ENCODE results near the gene PPP1R13B. TPM values are rescaled to one million over a fixed set of nuclear protein-coding genes. Genes with fewer than 3 reads are reported as not detected.

Gene PPP1R13B
- 100 to 1,000 TPM in 2 of 10 donors, 10 to 100 TPM in 8; 64.8 to 124 (median 77.0) TPM for total RNA-seq
- polyA plus RNA-seq: 10 to 100 TPM; 21.6 to 70.2 TPM
- long read RNA-seq, donor 1, transcript PPP1R13B-213 (5 exons, 970 nt): major isoform, 8 of 39 reads
- long read RNA-seq, donor 1, partial matches to known transcripts: 7 of 39 reads
- long read RNA-seq, donor 1, other reads (novel, unspliced or antisense): 21 of 39 reads
- long read RNA-seq, donor 2, transcript PPP1R13B-213 (5 exons, 970 nt): major isoform, 9 of 29 reads
- long read RNA-seq, donor 2, partial matches to known transcripts: 3 of 29 reads
- long read RNA-seq, donor 2, other reads (novel, unspliced or antisense): 16 of 29 reads
- long read RNA-seq, donor 3, transcript PPP1R13B-213 (5 exons, 970 nt): major isoform, 14 of 38 reads
- long read RNA-seq, donor 3, partial matches to known transcripts: 10 of 38 reads
- long read RNA-seq, donor 3, other reads (novel, unspliced or antisense): 12 of 38 reads

DNA sequence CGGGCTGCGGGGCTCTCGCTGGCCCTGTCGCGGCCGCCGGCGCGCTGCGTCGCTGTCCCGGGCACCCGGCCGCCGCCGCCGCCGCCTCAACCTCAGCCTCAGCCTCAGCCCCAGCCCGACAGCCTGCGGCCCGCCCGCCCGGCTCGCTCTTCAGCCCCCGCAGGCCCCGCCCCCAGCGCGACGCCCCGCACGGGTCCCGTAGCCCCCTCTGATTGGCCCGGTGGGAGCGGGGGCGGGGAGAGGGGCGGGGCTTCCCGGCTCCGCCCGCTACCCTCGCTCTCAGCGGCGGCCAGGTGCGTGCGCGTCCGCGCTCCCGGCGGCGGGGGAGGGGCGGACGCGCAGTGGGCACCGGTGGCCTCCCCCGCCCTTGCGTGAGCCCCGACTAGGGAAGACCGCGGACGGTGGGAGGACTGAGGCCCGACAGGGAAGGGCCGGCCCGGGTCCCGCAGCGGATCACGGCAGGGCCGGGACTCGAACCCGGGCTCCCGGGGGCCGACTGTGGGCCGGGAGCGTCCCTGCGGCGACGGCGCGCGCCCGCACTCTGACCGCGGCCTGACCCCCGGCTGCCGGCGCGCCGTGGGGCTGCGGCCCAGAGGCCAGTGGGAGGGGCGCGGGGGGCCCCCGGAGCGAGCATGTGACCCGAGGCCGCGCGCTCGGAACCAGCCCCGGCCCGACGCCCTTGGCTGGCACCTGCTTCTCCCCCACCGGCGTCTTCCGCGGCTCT lies at the start of gene PPP1R13B:
TSS of gene PPP1R13B (minus strand) at position 125 of the 724 bp plus-strand sequence. CDS start 268 bp downstream, outside the sequence.
- peaks cover 0 to 16% (median 0%) of the 10 kb centered on the region in 9 donors for H3K36me3 ChIP-seq
- peak; percentile 93 to 97 for DNase-seq
- no peaks in the 10 kb centered on the region for H3K9me3 ChIP-seq
- ATAC-seq: peak; percentile 93 to 98 (median 96)
- WGBS, 2 donors: 1% methylated on average over 68 to 100 of the region's 104 CpGs
- intact Hi-C loops (cut with DNase I): loop anchor here in 4 of 10 donors (1.0 to 10.0 kb wide), 6 partner anchors 27 to 793 kb away; partner anchors contain the start of gene CDC42BPB (in 1 of the 4)
- TF ChIP-seq, protein P1, sequence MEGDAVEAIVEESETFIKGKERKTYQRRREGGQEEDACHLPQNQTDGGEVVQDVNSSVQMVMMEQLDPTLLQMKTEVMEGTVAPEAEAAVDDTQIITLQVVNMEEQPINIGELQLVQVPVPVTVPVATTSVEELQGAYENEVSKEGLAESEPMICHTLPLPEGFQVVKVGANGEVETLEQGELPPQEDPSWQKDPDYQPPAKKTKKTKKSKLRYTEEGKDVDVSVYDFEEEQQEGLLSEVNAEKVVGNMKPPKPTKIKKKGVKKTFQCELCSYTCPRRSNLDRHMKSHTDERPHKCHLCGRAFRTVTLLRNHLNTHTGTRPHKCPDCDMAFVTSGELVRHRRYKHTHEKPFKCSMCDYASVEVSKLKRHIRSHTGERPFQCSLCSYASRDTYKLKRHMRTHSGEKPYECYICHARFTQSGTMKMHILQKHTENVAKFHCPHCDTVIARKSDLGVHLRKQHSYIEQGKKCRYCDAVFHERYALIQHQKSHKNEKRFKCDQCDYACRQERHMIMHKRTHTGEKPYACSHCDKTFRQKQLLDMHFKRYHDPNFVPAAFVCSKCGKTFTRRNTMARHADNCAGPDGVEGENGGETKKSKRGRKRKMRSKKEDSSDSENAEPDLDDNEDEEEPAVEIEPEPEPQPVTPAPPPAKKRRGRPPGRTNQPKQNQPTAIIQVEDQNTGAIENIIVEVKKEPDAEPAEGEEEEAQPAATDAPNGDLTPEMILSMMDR (IDR thresholded peaks at IDR 0.05): no peak
- H3K27me3 ChIP-seq: peaks cover 0 to 34% (median 0%) of the 10 kb centered on the region in 7 donors
- H3K4me1 ChIP-seq: peaks cover 3 to 51% (median 26%) of the 10 kb centered on the region in 9 donors
- H3K4me3 ChIP-seq: peak within 1 kb of the TSS; percentile 71 to 93 (median 82)
- H3K27ac ChIP-seq: peak within 1 kb of the TSS; percentile 63 to 95 (median 92)

GRCh38 chr14:103896578-103896977 lies 49.2 kb upstream of the PPP1R13B start:
- TF ChIP-seq, protein P1 (IDR thresholded peaks at IDR 0.05): no peak
- DNase-seq: no peak
- Histone ChIP-seq H3K27me3 (no peaks in the 10 kb centered on the region), H3K4me3 (no peak overlapping the region), H3K9me3 (no peaks in the 10 kb centered on the region), H3K27ac (no peak overlapping the region), H3K4me1 (peaks cover 0 to 26% (median 10%) of the 10 kb centered on the region in 9 donors), H3K36me3 (no peaks in the 10 kb centered on the region)
- ATAC-seq: no peak
- intact Hi-C loops (cut with DNase I): no loop called here
- WGBS, 2 donors: 72 to 77% methylated on average over 6 of the region's 6 CpGs

DNA sequence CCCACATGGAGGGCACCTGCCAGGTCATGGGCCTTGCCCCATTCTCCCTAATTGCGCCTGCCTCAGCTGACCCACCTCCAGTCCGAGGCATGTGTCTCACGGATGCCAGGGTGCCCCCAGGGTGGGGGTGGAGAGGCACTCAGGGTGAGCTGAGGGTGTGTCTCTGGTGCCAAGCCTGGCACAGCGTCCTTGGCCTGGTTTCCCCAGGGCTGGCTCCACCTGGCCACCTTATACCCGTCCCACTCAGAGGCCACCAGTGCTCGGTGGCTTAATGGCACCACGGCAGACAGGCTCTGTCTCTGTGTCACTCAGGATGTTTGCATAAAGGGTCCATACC lies 47.3 kb upstream of the PPP1R13B start:
- no peak overlapping the region for H3K4me3 ChIP-seq
- intact Hi-C loops (cut with DNase I): no loop called here
- TF ChIP-seq, protein P1 (IDR thresholded peaks at IDR 0.05): no peak
- 70 to 77% methylated on average over 7 of the region's 7 CpGs for WGBS, 2 donors
- H3K36me3 ChIP-seq: no peaks in the 10 kb centered on the region
- H3K9me3 ChIP-seq: no peaks in the 10 kb centered on the region
- peaks cover 8 to 33% (median 23%) of the 10 kb centered on the region in 9 donors for H3K4me1 ChIP-seq
- H3K27me3 ChIP-seq: no peaks in the 10 kb centered on the region
- H3K27ac ChIP-seq: no peak overlapping the region
- peak in 1 of 8 donors; percentile 22 for ATAC-seq
- no peak for DNase-seq

GRCh38 chr14:103894034-103894722 lies 46.8 kb upstream of the PPP1R13B start:
- no peak for DNase-seq
- Histone ChIP-seq H3K27ac (no peak overlapping the region), H3K4me1 (peaks cover 8 to 37% (median 28%) of the 10 kb centered on the region in 9 donors), H3K27me3 (no peaks in the 10 kb centered on the region), H3K9me3 (no peaks in the 10 kb centered on the region), H3K36me3 (no peaks in the 10 kb centered on the region), H3K4me3 (no peak overlapping the region)
- TF ChIP-seq, protein P1 (IDR thresholded peaks at IDR 0.05): no peak
- intact Hi-C loops (cut with DNase I): no loop called here
- WGBS, 2 donors: 63 to 77% methylated on average over 26 of the region's 26 CpGs
- ATAC-seq: no peak
